SIG-M5 treated with dmso at 0.1 percent for 504 hours (cell line): ENCODE measurements around the gene SHISA8.

ENCODE experiments used
- DNase-seq: peaks from one replicate; lab custom pipeline; 2025; ENCODE audit not compliant: unreplicated experiment; lab: John Stamatoyannopoulos, UW

SHISA8 gene

GRCh38 chr22:41915786-41916493 lies 1.1 kb upstream of the SHISA8 start:
- DNase-seq: no peak

GRCh38 chr22:41914611-41915034 lies 251 bp downstream of the SHISA8 start:
- no peak for DNase-seq

GRCh38 chr22:41913842-41914534 lies 886 bp downstream of the SHISA8 start:
- DNase-seq: no peak

- DNase-seq: no peak
Observed at GRCh38 chr22:41913040-41913719, 1.7 kb downstream of the SHISA8 start.

- DNase-seq: no peak
Observed at GRCh38 chr22:41912338-41913039, 2.4 kb downstream of the SHISA8 start.

GRCh38 chr22:41911001-41911611 lies 3.8 kb downstream of the SHISA8 start:
- no peak for DNase-seq

GRCh38 chr22:41910050-41911000 lies 4.5 kb downstream of the SHISA8 start:
- DNase-seq: no peak

GRCh38 chr22:41909310-41910049 lies 5.4 kb downstream of the SHISA8 start:
- no peak for DNase-seq

- no peak for DNase-seq
Observed at GRCh38 chr22:41908411-41909309, 6.2 kb downstream of the SHISA8 start.

GRCh38 chr22:41907436-41908401 lies 7.2 kb downstream of the SHISA8 start:
- no peak for DNase-seq

GRCh38 chr22:41906822-41907221 lies 8.1 kb downstream of the SHISA8 start:
- DNase-seq: no peak

- DNase-seq: no peak
Observed at GRCh38 chr22:41905411-41906202, 9.3 kb downstream of the SHISA8 start.

- no peak for DNase-seq
Observed at GRCh38 chr22:41904450-41905410, 10.1 kb downstream of the SHISA8 start.

- no peak for DNase-seq
Observed at GRCh38 chr22:41902932-41903421, 11.9 kb downstream of the SHISA8 start.

- no peak for DNase-seq
Observed at GRCh38 chr22:41902016-41902415, 12.9 kb downstream of the SHISA8 start.
